GM21367 (cell line): ENCODE results near the gene C1orf216.
"Not testable (repeated sequence)": the region's sequence is repeated elsewhere in the genome, so short reads cannot be mapped to it uniquely, and the experiment has no call there.

Experiments
- ATAC-seq: cut with Tn5 transposase; IDR thresholded peaks from one replicate; pipeline ENCODE4 v1.9.1; 2021; ENCODE audit not compliant: unreplicated experiment

C1orf216 gene, protein sequence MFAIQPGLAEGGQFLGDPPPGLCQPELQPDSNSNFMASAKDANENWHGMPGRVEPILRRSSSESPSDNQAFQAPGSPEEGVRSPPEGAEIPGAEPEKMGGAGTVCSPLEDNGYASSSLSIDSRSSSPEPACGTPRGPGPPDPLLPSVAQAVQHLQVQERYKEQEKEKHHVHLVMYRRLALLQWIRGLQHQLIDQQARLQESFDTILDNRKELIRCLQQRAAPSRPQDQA

DNA sequence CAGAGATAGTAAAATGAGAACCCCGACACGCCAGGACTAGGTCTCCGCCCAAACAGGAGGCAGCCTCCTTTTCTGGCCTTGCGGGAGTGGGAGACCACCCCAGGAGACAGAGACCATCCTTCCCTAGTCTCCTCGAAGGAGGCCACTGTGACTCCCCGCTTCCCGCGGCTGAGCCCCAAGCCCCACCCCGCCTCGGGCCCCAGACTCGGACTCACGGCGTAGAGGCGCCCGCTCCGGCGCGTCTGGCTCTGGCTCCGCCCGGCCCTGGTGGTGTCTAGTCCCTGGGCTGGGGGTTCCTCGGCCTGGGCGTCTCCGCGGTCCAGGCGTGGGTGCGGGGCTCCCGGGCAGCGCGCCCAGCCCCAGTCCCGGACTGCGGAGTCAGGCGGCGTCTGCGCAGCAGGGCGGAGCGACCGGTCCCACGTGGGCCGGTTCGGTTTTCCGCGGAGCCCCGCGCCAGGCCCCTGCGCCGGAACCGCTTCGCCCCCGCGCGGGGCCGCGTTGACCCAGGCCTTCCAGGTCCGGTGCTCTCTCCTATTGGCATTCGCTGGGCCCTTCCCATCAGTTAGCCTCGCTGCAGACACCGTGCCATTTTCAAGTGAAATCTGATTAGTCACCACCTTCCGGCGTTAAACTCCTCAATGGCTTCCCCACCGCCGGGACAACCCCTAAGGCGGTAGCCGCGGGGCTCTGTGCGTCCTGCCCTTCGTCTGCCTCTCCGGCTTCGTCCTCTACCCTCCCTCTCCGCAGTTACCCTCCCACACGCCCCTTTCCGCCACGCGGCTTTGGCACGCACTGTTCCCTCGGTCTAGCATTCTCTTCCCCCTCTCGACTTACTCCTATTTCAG lies at the start of gene C1orf216:
Gene C1orf216 (minus strand): TSS at position 393 of the 845 bp plus-strand sequence. CDS start 2,563 bp downstream, outside the sequence.
- no peak for ATAC-seq

DNA sequence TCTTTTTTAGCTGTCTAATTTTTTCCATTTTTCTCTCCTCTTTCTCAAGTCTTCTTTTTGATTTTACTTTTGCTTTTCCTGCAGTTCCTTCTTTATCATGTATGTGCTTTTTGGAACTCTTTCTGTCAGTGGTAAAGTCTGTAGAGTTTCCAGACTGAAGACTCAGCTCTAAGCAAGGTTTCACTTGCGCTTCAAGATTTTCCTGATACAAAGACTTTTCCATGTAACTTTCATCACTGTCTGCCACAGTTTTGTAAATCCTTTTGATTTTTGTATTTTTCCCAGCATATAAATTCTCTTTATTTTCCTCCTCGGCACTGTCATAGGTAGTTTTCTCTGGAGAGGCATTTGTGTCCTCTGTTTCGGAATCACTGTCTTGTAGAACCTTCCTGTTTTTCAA lies 45.6 kb upstream of the C1orf216 start:
- ATAC-seq = no peak

DNA sequence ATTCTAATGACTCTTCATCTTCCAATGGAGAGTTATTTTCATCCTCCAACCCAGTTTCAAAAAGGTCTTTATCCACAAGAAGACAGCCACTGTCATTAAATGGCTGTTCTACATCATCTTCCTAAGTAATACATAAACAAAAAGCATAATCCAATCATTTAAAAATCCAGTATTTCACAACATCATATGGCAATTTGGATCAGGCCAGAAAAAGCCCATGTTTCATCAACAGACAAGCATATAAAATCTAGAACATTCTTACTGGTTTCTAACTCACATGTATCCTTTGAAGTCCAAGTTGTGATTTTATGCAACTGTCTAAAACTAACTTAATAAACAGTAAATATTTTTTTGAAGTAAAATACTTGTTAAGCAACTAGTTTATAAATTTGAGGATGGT lies 44.5 kb upstream of the C1orf216 start:
- no peak for ATAC-seq

DNA sequence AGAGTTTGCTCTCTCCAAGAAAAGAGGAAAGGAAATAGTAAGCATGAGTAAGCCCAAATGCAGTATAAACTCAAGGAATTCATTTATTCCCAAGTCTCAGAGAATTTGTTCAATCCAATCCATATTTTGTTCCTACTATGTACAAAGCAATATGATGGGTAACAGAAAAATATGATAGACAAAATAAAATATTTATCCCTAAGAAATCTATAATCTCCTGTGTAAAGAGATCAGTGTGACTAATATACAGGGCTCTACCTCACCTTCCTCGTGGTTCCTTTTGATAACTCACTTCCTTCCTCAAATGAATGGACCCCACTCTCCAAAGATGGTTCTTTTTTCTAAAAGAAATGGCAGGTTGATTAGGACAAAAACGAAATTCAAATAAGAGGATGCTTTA lies 43.5 kb upstream of the C1orf216 start:
- ATAC-seq = no peak

DNA sequence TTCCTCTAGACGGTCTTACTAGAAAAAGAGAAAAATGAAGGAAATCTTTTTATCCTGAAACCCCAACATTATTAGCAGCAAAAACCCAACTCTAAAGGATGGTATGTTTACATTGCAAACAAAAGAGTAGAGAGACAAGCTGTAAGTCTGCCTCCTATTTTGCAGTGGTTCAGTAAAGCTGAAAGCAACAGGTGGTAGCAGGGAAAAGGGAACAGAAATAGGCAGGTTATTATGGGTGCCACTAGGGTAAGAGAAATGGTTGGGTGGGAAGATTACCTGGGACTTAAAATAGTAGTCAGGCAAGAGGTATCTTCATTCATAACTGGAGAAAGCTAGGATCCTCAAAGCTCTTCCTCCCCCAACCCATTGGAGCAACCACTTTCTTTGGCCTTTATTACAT lies 37.4 kb upstream of the C1orf216 start:
- ATAC-seq = no peak

DNA sequence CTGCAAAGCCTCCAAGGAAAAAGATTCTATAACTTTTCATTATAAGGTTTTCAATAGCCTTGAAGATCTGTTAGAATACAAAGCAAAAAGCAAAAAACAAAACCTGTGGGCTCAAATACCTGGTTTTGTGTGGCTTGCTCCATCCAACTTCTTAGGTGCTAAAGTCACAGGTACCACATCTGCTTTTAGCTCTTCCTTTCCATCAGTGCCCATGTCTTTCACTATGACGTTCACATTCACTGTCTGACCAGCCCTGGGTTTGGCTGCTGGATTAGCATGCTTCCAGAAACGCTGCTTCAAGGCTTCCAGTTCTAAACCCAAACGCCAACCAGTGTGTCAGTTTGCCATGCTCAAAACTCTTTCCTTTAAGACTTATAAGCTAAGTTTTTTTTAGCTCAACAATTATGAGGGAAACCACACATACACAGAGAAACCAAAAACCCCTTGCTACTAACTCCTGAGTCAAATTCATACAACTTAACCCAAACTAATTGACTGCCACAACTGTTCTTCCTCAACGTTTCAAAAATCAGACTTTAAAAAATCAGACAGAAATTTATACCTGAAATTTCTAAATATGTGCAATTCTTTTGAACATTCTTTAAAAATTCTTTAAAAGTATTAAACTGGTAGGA lies 35.1 kb upstream of the C1orf216 start:
- no peak for ATAC-seq

DNA sequence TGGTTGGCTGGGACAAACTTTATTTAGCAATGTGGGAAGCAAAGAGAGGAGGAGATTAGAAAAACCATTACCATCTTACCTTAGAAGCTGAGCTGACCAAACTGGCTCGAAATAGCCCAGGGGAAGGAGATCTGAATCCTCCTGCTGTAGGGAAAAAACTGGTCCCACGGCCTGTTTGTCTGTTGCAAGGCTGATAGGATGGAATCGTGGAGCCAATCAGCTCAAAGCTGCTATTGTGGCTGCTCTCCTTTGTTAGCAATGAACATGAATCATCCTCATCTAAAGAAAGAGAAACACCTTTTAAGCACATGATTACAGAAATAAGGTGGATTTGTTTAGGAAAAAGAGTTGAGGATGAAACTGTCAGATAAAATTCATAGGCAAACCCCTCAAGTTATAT lies 29.6 kb upstream of the C1orf216 start:
- no peak for ATAC-seq

DNA sequence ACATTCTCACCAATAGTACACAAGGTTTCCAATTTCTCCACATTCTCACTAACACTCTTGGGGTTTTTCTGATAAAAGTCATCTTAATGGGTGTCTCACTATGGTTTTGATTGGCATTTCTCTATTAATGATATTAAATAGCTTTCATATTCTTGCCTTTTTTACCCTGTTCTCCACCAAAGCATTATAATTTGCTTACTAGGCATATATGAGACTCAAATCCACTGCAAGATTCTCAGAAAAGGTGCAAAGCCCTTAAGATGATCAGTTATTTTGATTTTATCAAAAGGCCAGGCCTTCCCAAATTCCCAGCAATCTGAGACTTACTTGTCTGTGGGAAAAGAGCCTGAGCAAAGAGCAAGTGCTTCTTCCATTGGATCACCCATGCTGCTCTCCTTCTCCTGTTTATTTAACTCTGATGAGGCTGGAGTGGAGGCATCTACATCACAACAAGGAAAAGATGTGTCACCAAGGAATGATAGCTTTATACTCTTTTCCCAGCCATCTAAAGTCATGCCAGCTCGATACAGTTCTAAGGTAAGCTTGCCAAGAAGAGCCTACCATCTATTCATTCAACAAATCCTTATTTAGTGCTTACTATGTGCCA lies 26.5 kb upstream of the C1orf216 start:
- no peak for ATAC-seq

DNA sequence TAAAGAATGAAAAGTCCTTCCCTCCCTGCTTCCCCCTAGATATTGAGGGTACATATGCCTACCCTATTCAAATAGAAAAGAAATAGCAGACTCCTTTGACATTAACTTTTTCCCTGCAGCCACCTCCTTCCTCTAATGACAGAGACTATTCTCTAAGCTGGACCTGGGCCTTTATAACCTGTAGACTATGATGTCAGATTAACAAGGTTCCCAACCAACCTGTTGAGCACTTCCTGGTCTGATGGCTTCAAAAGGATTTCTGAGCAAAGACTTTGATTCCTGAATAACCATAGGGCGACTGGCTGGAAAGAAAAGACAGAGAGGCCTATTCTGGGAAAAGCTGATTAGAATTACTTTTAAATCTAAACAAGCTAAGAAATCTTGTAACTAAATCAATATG lies 18.4 kb upstream of the C1orf216 start:
- no peak for ATAC-seq

DNA sequence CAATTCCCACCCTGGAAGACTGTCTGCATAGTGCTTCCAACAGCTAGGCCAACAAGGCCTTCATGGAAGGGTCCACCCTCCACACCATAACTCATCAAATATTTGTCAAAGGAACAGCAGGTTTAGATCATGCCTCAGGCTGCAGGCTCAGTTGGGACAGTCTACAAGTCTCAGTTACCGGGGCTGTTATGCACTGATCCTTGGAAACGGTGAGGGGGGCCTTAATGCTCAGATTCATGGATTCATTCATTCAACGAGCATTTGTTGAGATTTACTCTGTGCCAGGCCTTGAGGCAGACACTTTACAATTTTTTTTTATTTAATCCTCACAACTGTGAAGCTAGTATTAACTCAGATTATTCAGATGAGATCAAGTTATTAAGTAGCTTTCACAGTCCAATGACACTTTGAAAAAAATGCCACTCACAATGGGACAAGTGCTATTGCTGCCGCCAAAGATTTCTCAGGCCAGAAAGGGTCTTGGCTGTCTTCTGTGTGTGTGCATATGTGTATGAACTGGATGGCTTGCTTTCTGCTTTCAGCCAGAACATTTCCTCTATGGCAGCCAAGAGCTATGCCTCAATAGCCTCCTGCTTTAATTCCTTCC lies 8.9 kb upstream of the C1orf216 start:
- no peak for ATAC-seq

DNA sequence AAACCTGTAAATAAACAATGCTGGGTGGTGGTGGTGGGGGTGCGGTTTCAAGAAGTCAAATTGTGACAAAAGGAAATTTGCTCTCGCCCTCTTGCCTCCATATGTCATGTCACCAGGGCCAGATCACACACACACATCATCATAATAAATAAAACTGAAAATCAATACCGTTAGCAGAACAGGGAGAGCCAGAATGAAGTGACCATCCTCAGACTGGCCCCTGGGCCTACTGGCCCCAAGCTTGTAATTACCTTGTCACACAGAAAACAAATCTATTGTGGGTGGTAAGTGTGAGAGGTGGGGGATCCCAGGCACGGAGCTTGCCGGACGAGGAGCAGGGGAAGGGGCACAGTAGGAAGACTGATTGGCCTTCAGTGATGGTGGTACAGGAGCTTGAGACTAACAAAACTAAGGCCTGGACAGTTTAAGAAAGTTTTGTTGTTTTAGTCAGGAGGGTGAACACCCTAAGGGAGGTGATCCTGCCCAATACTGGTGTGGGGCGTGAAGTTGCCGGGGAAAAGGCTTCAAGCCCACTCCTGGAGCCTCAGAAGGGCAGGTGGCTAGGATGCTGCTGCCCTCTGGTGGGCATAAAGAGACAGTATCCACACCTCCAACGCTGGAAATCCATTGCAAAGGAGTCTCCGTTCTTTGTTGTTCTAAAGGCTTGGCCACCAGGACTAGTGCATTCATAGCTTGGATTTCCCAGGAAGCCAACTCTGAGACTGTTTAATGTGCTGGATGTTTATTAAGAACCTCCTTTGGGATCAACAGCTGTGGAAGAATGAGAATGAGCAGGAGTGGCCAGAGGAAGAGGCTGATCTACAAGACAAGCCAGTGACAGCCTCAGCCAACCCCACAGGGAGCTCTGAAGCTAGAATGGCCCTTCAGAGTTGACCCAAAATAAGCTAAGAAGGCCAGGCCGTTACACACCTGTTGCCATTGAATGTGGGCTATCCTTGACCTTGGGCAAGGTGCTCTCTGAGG lies 8.1 kb upstream of the C1orf216 start:
- no peak for ATAC-seq

DNA sequence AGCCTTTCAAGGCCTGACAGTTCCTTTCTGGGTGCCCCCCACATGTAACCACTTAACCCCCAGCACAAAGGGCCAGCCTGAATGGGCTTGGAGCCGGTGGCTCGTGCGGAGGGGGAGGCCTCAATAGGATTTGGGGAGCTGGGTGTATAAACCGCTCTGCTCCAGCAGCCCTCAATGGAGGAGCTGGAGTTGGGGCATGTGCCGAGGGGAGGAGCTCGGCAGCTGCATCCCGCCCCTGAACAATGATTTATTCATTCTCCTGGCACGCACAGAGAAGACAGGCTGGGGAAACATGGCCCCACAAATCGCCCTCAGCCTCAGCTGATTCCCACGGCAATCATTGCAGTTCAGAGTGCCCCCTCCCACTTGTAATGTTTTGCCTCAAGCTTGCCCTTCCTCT lies 6.9 kb upstream of the C1orf216 start:
- no peak for ATAC-seq

DNA sequence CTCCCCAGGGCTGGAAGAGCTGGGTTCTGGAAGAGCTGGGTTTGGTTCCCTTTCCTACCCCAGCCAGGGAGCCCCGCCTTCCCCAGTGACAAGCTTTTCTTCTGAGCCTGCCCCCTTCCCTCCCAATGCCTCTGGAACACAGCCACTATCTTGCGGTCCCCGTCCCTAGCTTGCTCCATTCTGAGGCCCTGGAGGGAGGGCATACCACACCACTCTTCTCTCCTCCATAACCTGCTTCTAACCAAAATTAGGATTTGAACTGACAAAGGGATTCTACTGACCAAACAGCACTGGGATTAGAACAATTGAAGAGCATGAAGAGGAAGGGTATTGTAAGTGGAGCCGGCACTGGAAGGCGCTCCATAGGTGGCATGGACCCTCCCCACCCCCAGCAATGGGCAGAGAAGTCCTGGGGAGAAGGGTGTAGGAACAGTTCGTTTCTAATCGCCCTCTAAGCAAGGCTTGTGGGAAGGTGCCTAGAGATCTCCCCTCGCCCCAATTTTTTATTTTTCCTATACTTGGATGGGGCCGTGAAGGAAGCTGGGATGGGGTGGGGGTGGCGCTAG lies 690 bp downstream of the C1orf216 start:
- ATAC-seq = no peak

DNA sequence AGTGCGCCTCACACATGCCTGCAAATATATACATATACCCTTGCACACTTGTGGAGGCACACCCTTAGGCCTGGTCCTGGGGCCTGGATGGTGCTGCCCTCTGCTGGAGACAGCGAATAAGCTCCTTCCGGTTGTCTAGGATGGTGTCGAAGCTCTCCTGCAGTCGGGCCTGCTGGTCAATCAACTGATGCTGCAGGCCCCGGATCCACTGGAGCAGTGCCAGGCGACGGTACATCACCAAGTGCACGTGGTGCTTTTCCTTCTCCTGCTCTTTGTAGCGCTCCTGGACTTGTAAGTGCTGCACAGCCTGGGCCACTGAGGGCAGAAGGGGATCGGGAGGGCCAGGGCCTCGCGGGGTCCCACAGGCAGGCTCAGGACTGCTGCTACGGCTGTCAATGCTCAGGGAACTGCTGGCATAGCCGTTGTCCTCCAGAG lies 3.1 kb downstream of the C1orf216 start:
- no peak for ATAC-seq

DNA sequence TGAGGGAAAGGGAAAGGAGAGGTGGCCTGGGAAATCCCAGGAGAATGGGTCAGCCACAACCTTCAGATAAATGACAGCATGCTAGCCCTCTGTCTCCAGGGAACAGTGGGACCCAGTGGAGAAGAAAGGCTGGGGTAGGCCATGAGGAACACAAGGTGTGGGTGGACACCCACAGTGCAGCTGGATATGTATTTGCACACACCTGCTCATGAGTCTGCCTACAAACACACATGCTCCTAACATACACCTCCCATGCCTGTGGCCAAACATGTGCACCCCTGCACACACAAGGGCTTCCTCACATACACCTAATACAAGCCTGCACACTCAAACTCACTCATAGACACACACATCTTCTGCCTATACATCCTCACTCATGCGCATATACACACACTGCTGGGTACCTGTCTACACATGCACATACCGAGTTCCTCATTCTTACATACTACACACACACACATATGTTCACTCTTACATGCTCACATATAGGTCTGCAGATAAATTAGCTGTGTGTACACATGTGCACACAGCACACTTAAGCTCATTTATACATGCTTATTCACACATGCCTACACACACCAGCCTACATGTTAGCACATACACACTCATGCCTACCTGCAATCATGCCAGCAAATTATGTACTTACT lies 3.6 kb downstream of the C1orf216 start:
- ATAC-seq = no peak

DNA sequence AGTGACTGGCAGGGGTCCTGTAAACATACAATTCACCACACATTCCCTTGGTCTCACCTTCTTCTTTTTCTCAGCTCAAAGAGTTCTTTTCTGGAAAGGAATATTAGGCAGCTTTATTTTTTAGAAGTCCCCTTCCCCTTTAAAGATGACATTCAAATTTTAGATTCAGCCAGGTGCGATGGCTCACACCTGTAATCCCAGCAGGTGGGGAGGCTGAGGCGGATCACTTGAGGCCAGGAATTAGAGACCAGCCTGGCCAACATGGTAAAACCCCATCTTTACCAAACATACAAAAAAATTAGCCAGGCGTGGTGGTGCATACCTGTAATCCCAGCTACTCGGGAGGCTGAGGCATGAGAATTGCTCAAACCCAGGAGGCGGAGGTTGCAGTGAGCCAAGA lies 7.6 kb downstream of the C1orf216 start:
- not testable (repeated sequence) for ATAC-seq

DNA sequence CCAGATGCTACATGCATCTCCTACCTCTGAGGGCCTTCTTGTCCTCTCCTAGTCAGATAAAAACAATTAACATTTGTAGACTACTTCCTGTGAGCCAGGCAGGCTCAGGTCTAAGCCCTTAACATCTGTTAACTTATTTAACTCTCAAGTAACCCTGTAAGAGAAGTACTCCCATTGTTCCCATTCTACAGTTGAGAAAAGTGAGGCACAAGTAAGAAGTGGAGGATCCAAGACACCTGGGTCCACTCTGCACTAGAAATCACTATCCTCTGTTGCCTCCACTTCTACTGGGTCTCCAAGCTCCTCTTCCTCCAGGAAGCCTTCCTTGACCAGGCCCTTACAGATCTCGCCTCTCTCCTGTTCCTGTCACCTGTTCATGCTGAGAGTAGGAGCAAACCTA lies 9.7 kb downstream of the C1orf216 start:
- ATAC-seq = no peak

DNA sequence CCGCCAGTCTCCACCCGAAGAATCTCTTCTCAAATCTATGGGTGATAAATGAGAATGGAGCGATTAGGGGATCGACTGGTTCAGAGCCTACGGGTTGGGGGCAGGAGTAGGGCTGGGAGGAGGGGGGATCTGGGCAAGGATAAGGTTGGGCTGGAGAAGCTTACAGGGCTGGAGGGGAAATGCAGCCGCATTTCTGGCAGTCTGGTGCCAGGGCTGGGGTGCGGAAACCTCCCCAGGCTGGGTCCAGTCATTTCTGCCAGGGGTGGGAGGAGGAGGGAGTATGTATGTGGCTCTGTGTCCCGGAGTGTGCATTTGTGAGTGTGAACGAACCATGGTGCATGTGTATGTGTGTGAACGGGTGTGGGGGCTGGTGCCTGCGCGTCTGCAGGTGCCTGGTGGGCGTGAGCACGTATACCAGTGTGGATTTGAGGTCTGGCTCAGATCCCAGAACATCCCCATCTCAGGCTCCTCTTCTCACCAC lies 10.2 kb downstream of the C1orf216 start:
- ATAC-seq = no peak
